ENCODE measurements around the gene TOMM20L.

DNA sequence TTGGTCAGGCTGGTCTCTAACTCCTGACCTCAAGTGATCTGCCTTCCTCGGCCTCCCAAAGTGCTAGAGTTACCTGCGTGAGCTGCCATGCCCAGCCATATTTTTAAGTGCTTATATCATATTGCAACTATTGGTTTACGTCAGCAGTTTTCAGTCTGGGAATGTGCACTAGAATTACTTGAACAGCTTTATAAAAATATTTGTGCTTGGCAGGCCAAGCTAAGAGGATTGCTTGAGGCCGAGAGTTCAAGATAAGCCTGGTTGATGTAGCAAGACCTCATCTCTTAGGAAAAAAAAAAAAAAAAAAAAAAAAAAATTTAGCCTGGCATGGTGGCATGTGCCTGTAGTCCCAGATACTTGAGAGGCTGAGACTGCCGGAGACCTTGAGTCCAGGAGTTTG is 48.9 kb downstream of the TOMM20L start:
- TF ChIP-seq, protein P1, sequence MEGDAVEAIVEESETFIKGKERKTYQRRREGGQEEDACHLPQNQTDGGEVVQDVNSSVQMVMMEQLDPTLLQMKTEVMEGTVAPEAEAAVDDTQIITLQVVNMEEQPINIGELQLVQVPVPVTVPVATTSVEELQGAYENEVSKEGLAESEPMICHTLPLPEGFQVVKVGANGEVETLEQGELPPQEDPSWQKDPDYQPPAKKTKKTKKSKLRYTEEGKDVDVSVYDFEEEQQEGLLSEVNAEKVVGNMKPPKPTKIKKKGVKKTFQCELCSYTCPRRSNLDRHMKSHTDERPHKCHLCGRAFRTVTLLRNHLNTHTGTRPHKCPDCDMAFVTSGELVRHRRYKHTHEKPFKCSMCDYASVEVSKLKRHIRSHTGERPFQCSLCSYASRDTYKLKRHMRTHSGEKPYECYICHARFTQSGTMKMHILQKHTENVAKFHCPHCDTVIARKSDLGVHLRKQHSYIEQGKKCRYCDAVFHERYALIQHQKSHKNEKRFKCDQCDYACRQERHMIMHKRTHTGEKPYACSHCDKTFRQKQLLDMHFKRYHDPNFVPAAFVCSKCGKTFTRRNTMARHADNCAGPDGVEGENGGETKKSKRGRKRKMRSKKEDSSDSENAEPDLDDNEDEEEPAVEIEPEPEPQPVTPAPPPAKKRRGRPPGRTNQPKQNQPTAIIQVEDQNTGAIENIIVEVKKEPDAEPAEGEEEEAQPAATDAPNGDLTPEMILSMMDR (IDR thresholded peaks at IDR 0.05), result no peak
- TF ChIP-seq POLR2AphosphoS5 (IDR thresholded peaks at IDR 0.05) (no peak), POLR2A (IDR thresholded peaks at IDR 0.05) (no peak), EP300 (IDR thresholded peaks at IDR 0.05) (no peak)
